Astrocyte (in vitro differentiated cells and primary cell): ENCODE measurements around the gene SLC4A9.

Experiments
- CTCF ChIP-seq: IDR thresholded peaks from 2 replicates; pipeline ENCODE4 v1.5.1; 2011; ENCODE audit warnings: low read depth, mild to moderate bottlenecking, inconsistent platforms, low read length, moderate library complexity; ENCODE audit not compliant: insufficient read depth
- EZH2 ChIP-seq: IDR thresholded peaks from 2 replicates; pipeline ENCODE4 v1.6.1; 2012; ENCODE audit warnings: mild to moderate bottlenecking, low read length, inconsistent platforms; ENCODE audit not compliant: insufficient read depth

GRCh38 chr5:140364472-140364765 is 4.4 kb downstream of the SLC4A9 start:
- TF ChIP-seq CTCF (no peak), EZH2 (no peak)
